Nephron progenitor cell (in vitro differentiated cells): Measurements from ENCODE around the gene PPM1K.
A peak's percentile ranks its signal among the peaks of the same experiment; 100 is the strongest.

Experiments
- DNase-seq: peaks from one replicate; pipeline ENCODE4 v3.0.0; 2021
- H3K27ac Mint-ChIP-seq: 2 replicates; pipeline ENCODE4 v1.8.0; 2021; ENCODE audit warnings: mild to moderate bottlenecking, moderate library complexity, mixed read lengths
- H3K27me3 Mint-ChIP-seq: 2 replicates; pipeline ENCODE4 v1.8.0; 2021; ENCODE audit warnings: mild to moderate bottlenecking, low read depth, mixed read lengths; ENCODE audit not compliant: poor library complexity
- H3K36me3 Mint-ChIP-seq: 2 replicates; pipeline ENCODE4 v1.8.0; 2021; ENCODE audit warnings: low read depth, mixed read lengths
- H3K4me1 Mint-ChIP-seq: 2 replicates; pipeline ENCODE4 v1.8.0; 2021; ENCODE audit warnings: mixed read lengths
- H3K4me3 Mint-ChIP-seq: 2 replicates; pipeline ENCODE4 v1.8.0; 2021; ENCODE audit warnings: mild to moderate bottlenecking, moderate library complexity, mixed read lengths
- H3K9me3 Mint-ChIP-seq: 2 replicates; pipeline ENCODE4 v1.8.0; 2021; ENCODE audit warnings: mild to moderate bottlenecking, moderate library complexity, mixed read lengths
- TF ChIP-seq, protein P1 (sequence below): fragments of 200-600 bp; sonication (generic); IDR thresholded peaks from 2 replicates; pipeline ENCODE4 v1.5.0; 2021; ENCODE audit warnings: antibody characterized with exemption

PPM1K gene

DNA sequence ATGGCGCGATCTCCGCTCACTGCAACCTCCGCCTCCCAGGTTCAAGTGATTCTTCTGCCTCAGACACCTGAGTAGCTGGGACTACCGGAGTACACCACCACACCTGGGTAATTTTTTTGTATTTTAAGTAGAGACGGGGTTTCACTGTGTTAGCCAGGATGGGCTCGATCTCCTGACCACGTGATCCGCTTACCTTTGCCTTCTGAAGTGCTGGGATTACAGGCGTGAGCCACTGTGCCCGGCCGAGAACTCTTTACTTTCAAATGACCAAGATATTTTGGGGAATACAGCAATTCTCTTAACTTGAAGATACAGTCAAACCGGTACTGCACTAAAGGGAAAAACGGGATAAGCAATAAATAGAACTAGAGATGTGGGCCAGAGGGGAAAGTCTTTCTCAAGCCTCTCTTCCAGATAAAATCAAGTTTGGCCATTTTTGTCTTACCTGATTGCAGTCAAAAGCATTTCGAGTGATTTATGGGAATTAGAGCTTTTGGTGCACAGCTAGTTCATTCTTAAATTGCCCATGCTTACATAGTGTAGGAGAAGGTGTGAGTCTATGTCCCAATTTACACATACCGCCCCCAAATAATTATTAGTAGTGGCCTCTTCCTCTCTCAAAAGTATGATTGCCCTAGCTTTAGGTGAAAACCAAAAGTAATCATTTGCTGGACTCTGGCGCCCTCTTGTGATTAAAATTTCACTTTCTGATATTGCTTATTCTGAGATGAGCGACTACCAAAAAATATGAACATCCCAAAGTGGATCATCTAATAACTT lies 72.7 kb downstream of the PPM1K start:
- no peak overlapping the region for H3K27ac Mint-ChIP-seq
- no peaks in the 10 kb centered on the region for H3K9me3 Mint-ChIP-seq
- H3K27me3 Mint-ChIP-seq, result peaks cover 5% of the 10 kb centered on the region
- no peak overlapping the region for H3K4me3 Mint-ChIP-seq
- no peaks in the 10 kb centered on the region for H3K4me1 Mint-ChIP-seq
- TF ChIP-seq, protein P1, sequence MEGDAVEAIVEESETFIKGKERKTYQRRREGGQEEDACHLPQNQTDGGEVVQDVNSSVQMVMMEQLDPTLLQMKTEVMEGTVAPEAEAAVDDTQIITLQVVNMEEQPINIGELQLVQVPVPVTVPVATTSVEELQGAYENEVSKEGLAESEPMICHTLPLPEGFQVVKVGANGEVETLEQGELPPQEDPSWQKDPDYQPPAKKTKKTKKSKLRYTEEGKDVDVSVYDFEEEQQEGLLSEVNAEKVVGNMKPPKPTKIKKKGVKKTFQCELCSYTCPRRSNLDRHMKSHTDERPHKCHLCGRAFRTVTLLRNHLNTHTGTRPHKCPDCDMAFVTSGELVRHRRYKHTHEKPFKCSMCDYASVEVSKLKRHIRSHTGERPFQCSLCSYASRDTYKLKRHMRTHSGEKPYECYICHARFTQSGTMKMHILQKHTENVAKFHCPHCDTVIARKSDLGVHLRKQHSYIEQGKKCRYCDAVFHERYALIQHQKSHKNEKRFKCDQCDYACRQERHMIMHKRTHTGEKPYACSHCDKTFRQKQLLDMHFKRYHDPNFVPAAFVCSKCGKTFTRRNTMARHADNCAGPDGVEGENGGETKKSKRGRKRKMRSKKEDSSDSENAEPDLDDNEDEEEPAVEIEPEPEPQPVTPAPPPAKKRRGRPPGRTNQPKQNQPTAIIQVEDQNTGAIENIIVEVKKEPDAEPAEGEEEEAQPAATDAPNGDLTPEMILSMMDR, result peak; percentile 79
- DNase-seq, result peak; percentile 56
- H3K36me3 Mint-ChIP-seq, result no peaks in the 10 kb centered on the region

DNA sequence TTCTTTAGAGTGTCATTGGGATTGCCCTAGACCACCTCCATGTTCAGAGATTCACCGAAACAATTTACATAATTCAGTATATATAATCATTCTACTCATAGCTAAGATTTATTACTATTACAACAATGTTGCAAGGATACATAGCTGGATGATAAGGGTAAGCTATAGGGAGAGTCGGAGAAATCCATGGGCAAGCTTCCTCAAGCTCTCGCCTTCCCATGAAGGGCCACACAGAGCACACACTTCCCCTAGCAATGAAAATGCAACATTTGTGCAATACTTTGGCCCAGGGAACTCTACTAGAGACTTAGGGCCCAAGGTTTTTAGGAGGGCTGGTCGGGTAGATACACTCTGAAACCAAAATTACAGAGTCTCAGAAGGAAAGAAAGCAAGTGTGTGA lies 76.2 kb downstream of the PPM1K start:
- H3K27me3 Mint-ChIP-seq, result peaks cover 3% of the 10 kb centered on the region
- TF ChIP-seq, protein P1, result no peak
- H3K4me1 Mint-ChIP-seq, result no peaks in the 10 kb centered on the region
- no peaks in the 10 kb centered on the region for H3K9me3 Mint-ChIP-seq
- H3K27ac Mint-ChIP-seq, result no peak overlapping the region
- no peak overlapping the region for H3K4me3 Mint-ChIP-seq
- DNase-seq, result no peak
- H3K36me3 Mint-ChIP-seq, result no peaks in the 10 kb centered on the region
